HEK293T (cell line): ENCODE results near the gene EHHADH.
A peak's percentile ranks its signal among the peaks of the same experiment; 100 is the strongest.

Experiments
- CTCF ChIA-PET: fragments of 350-600 bp; formaldehyde crosslinking; extraction: SDS; loops from one replicate; lab custom pipeline; 2021; ENCODE audit warnings: antibody characterized with exemption, inconsistent platforms; lab: Yijun Ruan, JAX
- POLR2A ChIA-PET: fragments of 350-600 bp; formaldehyde crosslinking; extraction: SDS; loops from one replicate; lab custom pipeline; 2020; ENCODE audit warnings: antibody characterized with exemption, inconsistent platforms; lab: Yijun Ruan, JAX
- DNase-seq: peaks from one replicate; pipeline ENCODE4 v3.0.0; 2012; ENCODE audit warnings: mixed read lengths; ENCODE audit errors: extremely low spot score
- ARNT ChIP-seq: fragments of 450-650 bp; IDR thresholded peaks from 2 replicates; pipeline ENCODE4 v1.6.1; 2017; ENCODE audit warnings: mild to moderate bottlenecking
- BHLHE40 ChIP-seq: fragments of 450-650 bp; IDR thresholded peaks from 2 replicates; pipeline ENCODE4 v1.6.1; 2016; ENCODE audit warnings: mild to moderate bottlenecking, moderate library complexity, borderline replicate concordance
- CTBP1 ChIP-seq: fragments of 450-650 bp; IDR thresholded peaks from 2 replicates; pipeline ENCODE4 v1.6.1; 2016; ENCODE audit warnings: borderline replicate concordance
- ELF4 ChIP-seq: fragments of 450-650 bp; IDR thresholded peaks from 2 replicates; pipeline ENCODE4 v1.6.1; 2017; ENCODE audit warnings: antibody characterized with exemption
- FOXA1 ChIP-seq: fragments of 450-650 bp; IDR thresholded peaks from 2 replicates; pipeline ENCODE4 v1.6.1; 2016; ENCODE audit warnings: mild to moderate bottlenecking
- FOXK2 ChIP-seq: fragments of 450-650 bp; IDR thresholded peaks from 2 replicates; pipeline ENCODE4 v1.6.1; 2016; ENCODE audit warnings: mild to moderate bottlenecking
- FOXM1 ChIP-seq: fragments of 450-650 bp; IDR thresholded peaks from 2 replicates; pipeline ENCODE4 v1.6.1; 2017; ENCODE audit warnings: mild to moderate bottlenecking, borderline replicate concordance
- HDGF ChIP-seq: fragments of 450-650 bp; IDR thresholded peaks from 2 replicates; pipeline ENCODE4 v1.6.1; 2017; ENCODE audit warnings: antibody characterized with exemption, borderline replicate concordance
- L3MBTL2 ChIP-seq: fragments of 450-650 bp; conservative IDR thresholded peaks from 2 replicates; pipeline ENCODE4 v1.6.1; 2016; ENCODE audit warnings: mild to moderate bottlenecking
- LEF1 ChIP-seq: fragments of 450-650 bp; IDR thresholded peaks from 2 replicates; pipeline ENCODE4 v1.6.1; 2017; ENCODE audit warnings: mild to moderate bottlenecking, borderline replicate concordance
- NFRKB ChIP-seq: fragments of 450-650 bp; IDR thresholded peaks from 2 replicates; pipeline ENCODE4 v1.6.1; 2016; ENCODE audit warnings: mild to moderate bottlenecking, moderate library complexity
- PKNOX1 ChIP-seq: fragments of 450-650 bp; IDR thresholded peaks from 2 replicates; pipeline ENCODE4 v1.6.1; 2016
- SP1 ChIP-seq: fragments of 450-650 bp; IDR thresholded peaks from 2 replicates; pipeline ENCODE4 v1.6.1; 2017
- SUZ12 ChIP-seq: fragments of 450-650 bp; IDR thresholded peaks from 2 replicates; pipeline ENCODE4 v1.6.1; 2016; ENCODE audit warnings: mild to moderate bottlenecking
- TARDBP ChIP-seq: fragments of 450-650 bp; IDR thresholded peaks from 2 replicates; pipeline ENCODE4 v1.6.1; 2016
- ZNF384 ChIP-seq: fragments of 450-650 bp; IDR thresholded peaks from 2 replicates; pipeline ENCODE4 v1.6.1; 2016

EHHADH gene

GRCh38 chr3:185176750-185177359, 77.0 kb downstream of the EHHADH start:
- no peak for TF ChIP-seq NFRKB
- TF ChIP-seq ARNT = no peak
- TF ChIP-seq L3MBTL2 = no peak
- TF ChIP-seq FOXK2 = no peak
- no peak for TF ChIP-seq SUZ12
- CTCF ChIA-PET = interaction anchor here (0.8 to 1.8 kb wide), 5 partner anchors 11 to 108 kb away, joined by 3 to 8 read pairs (median 5); no protein-coding TSS in a partner anchor
- POLR2A ChIA-PET = no interaction called here
- DNase-seq = peak; percentile 40

- TF ChIP-seq ELF4 = no peak
- TF ChIP-seq PKNOX1 = no peak
- TF ChIP-seq SP1 = no peak
- TF ChIP-seq ARNT = no peak
- TF ChIP-seq FOXA1 = no peak
- TF ChIP-seq L3MBTL2 = no peak
- TF ChIP-seq HDGF = no peak
- no peak for TF ChIP-seq TARDBP
- no peak for TF ChIP-seq NFRKB
- TF ChIP-seq FOXM1 = no peak
- no peak for TF ChIP-seq BHLHE40
- ChIA-PET CTCF (interaction anchor here (1.2 to 1.8 kb wide), 4 partner anchors 12 to 107 kb away, joined by 3 to 8 read pairs (median 4); no protein-coding TSS in a partner anchor), POLR2A (interaction anchor here (0.6 kb wide), 1 partner anchor 1513 kb away, joined by 3 read pairs; no protein-coding TSS in a partner anchor)
- no peak for DNase-seq
These were observed 78.4 kb downstream of the EHHADH start for GRCh38 chr3:185175370-185175987.

GRCh38 chr3:185172086-185173049, 81.5 kb downstream of the EHHADH start:
- POLR2A ChIA-PET = no interaction called here
- TF ChIP-seq BHLHE40 (no peak), FOXA1 (no peak), HDGF (no peak), FOXM1 (no peak), ELF4 (no peak), TARDBP (no peak), FOXK2 (no peak), SUZ12 (no peak), NFRKB (no peak), CTBP1 (no peak)
- DNase-seq = no peak
- CTCF ChIA-PET = no interaction called here

- CTCF ChIA-PET = no interaction called here
- POLR2A ChIA-PET = no interaction called here
- no peak for TF ChIP-seq NFRKB
- TF ChIP-seq ELF4 = no peak
- TF ChIP-seq SUZ12 = no peak
- no peak for DNase-seq
These were observed 89.2 kb downstream of the EHHADH start for GRCh38 chr3:185164428-185165217.

- ChIA-PET CTCF (no interaction called here), POLR2A (no interaction called here)
- no peak for DNase-seq
- TF ChIP-seq ARNT = no peak
- no peak for TF ChIP-seq FOXK2
- TF ChIP-seq ZNF384 = no peak
- TF ChIP-seq FOXA1 = no peak
- no peak for TF ChIP-seq L3MBTL2
- TF ChIP-seq SP1 = no peak
- TF ChIP-seq TARDBP = no peak
- TF ChIP-seq NFRKB = no peak
- no peak for TF ChIP-seq BHLHE40
- no peak for TF ChIP-seq LEF1
- TF ChIP-seq HDGF = no peak
- no peak for TF ChIP-seq PKNOX1
- no peak for TF ChIP-seq FOXM1
- TF ChIP-seq ELF4 = no peak
These were observed 91.2 kb downstream of the EHHADH start for GRCh38 chr3:185162634-185163033.

DNA sequence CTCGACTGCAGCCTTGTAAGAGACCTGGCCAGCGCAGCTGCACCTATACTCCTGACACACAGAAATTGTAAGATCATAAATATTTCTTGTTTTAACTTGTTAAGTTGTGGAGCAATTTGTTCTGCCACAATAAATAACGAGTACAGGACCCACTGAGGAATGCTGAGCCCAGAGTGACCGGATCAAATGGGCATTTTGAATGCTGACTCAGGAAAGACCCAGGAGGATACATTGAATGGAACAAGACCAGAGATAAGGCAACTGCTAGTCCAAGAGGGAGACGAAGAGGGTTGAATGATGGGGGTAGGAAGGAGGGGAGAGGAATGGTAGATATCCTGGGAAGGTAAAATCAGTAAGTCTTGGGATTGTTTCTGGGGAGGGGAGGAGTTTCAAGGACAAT, 92.1 kb downstream of the EHHADH start:
- DNase-seq = no peak
- no peak for TF ChIP-seq CTBP1
- CTCF ChIA-PET = no interaction called here
- POLR2A ChIA-PET = no interaction called here
